GM12878 (cell line): ENCODE results near the gene MARCHF6. TPM values are rescaled to one million over a fixed set of nuclear protein-coding genes. Genes with fewer than 3 reads are reported as not detected.
"Not testable (repeated sequence)": the region's sequence is repeated elsewhere in the genome, so short reads cannot be mapped to it uniquely, and the experiment has no call there.

Experiments
- ATAC-seq: fragments of 200-7000 bp; cut with Tn5 transposase; 3 replicates; pipeline ENCODE4 v1.9.1; 2020; ENCODE audit warnings: mild to moderate bottlenecking, moderate library complexity
- BruUV-seq: library from RNA; stranded (reverse); fragments of 400-500 nt; replicated peaks from 2 replicates; lab custom pipeline; 2021; lab: Mats Ljungman, UMichigan
- CTCF ChIA-PET: fragments of 300-600 bp; sonication (Branson Sonifier 250); formaldehyde crosslinking; extraction: SDS; loops from one replicate; lab custom pipeline; 2021; ENCODE audit warnings: inconsistent platforms; lab: Yijun Ruan, JAX
- POLR2A ChIA-PET: fragments of 350-600 bp; formaldehyde crosslinking; extraction: SDS; loops from one replicate; lab custom pipeline; 2021; ENCODE audit warnings: inconsistent platforms; lab: Charles Lee
- RAD21 ChIA-PET: fragments of 300-600 bp; sonication (Branson Sonifier 250); formaldehyde crosslinking; loops from one replicate; lab custom pipeline; 2023; ENCODE audit warnings: antibody characterized with exemption; ENCODE audit not compliant: unreplicated experiment; lab: Charles Lee
- SMC1A ChIA-PET: fragments of 300-600 bp; sonication (Branson Sonifier 250); formaldehyde crosslinking; loops from one replicate; lab custom pipeline; 2023; ENCODE audit not compliant: unreplicated experiment, uncharacterized antibody; lab: Charles Lee
- DNase-seq: peaks from one replicate; pipeline ENCODE4 v3.0.0-alpha.2; 2011; ENCODE audit warnings: low read depth, low spot score
- FAIRE-seq: peaks from 3 replicates; lab custom pipeline; 2011; peaks lifted over from hg19 to GRCh38; lab: Jason Lieb, UNC
- H2AFZ ChIP-seq: 2 replicates; pipeline ENCODE4 v1.6.0; 2011; ENCODE audit warnings: low read depth, low read length, control low read depth; ENCODE audit not compliant: control insufficient read depth
- H3K27ac ChIP-seq: 2 replicates; pipeline ENCODE4 v1.5.1; 2011; ENCODE audit warnings: control low read depth; ENCODE audit not compliant: control insufficient read depth, insufficient read depth
- H3K27me3 ChIP-seq, 2 experiments: replicated peaks in 1 of 2; 2 replicates each; pipeline versions ENCODE4 v1.6.0 to v1.6.1; 2011; ENCODE audit warnings: low read length in 1 of 2; ENCODE audit not compliant: control insufficient read depth in 2 of 2, insufficient read depth in 2 of 2
- H3K36me3 ChIP-seq, 2 experiments: 2 replicates each; pipeline ENCODE4 v1.5.1; 2011; ENCODE audit warnings: low read length in 1 of 2; ENCODE audit not compliant: control insufficient read depth in 2 of 2, insufficient read depth in 2 of 2
- H3K4me1 ChIP-seq: 2 replicates; pipeline ENCODE4 v1.6.1; 2011; ENCODE audit warnings: mild to moderate bottlenecking, low read length, moderate library complexity, mixed read lengths; ENCODE audit not compliant: control insufficient read depth, insufficient read depth
- H3K4me2 ChIP-seq: 2 replicates; pipeline ENCODE4 v1.6.0; 2011; ENCODE audit warnings: control low read depth; ENCODE audit not compliant: control insufficient read depth, insufficient read depth
- H3K4me3 ChIP-seq: fragments of 200-600 bp; sonication (generic); 2 replicates; pipeline ENCODE4 v1.5.1; 2016
- H3K79me2 ChIP-seq: 2 replicates; pipeline ENCODE4 v1.6.0; 2011; ENCODE audit warnings: low read length; ENCODE audit not compliant: control insufficient read depth, insufficient read depth
- H3K9ac ChIP-seq: 2 replicates; pipeline ENCODE4 v1.8.0; 2011; ENCODE audit warnings: low read length, control low read depth, mixed read lengths; ENCODE audit not compliant: control insufficient read depth, insufficient read depth
- H3K9me3 ChIP-seq: replicated peaks from 3 replicates; pipeline ENCODE4 v1.5.1; 2011; ENCODE audit warnings: mild to moderate bottlenecking, low read length; ENCODE audit not compliant: control insufficient read depth, insufficient read depth
- H4K20me1 ChIP-seq: 2 replicates; pipeline ENCODE4 v1.6.0; 2011; ENCODE audit not compliant: control insufficient read depth, insufficient read depth
- WGBS: methylation state at CpG from one replicate; pipeline ENCODE4 v1.1.6; 2016; ENCODE audit warnings: low lambda C conversion rate; ENCODE audit not compliant: insufficient replicate concordance, insufficient coverage; ENCODE audit errors: missing lambda C conversion rate; 5-methylcytosine and 5-hydroxymethylcytosine counted together
- in situ Hi-C: fragments of 300-500 bp; cut with MboI; formaldehyde crosslinking; loops from 9 replicates; pipeline ENCODE4 v1.14.3; 2018; ENCODE audit warnings: mixed read lengths
- intact Hi-C: fragments of 100-400 bp; cut with micrococcal nuclease; formaldehyde crosslinking; loops from one replicate; pipeline ENCODE4 v1.14.2; 2022; ENCODE audit not compliant: unreplicated experiment
- polyA plus RNA-seq, 11 experiments: library from polyadenylated mRNA; depleted of rRNA in 4 of 11; unstranded in 6 of 11; stranded (reverse) in 5 of 11; fragments of >200 nt; fragmentation: Nextera tagmentation in 4 of 11; fragmentation: Illumina TruSeq in 1 of 11; extraction: Ambion mirVana in 4 of 11; extraction: Trizol in 1 of 11; gene quantifications; 1 replicate in 1 of 11; 2 replicates in 10 of 11; pipeline versions ENCODE4 v1.2.1 to v1.2.3, GENCODE V29; 2011 to 2016; ENCODE audit warnings: inconsistent platforms in 2 of 11, missing spikeins in 2 of 11, low read depth in 1 of 11
- total RNA-seq, 4 experiments: library from RNA; depleted of rRNA in 3 of 4; stranded (reverse); fragments of >200 nt in 3 of 4; fragmentation: Illumina TruSeq in 1 of 4; extraction: Trizol in 1 of 4; gene quantifications; 2 replicates each; pipeline versions ENCODE4 v1.2.1 to v1.2.3, GENCODE V29; 2013 to 2021
- TF ChIP-seq, protein P1 (sequence below): IDR thresholded peaks from 2 replicates; pipeline ENCODE4 v1.6.1; 2012; ENCODE audit warnings: low read depth, low read length, improper control_type of control experiment

Gene MARCHF6
- total and polyA plus RNA-seq, 10 of the 15 experiments (the other 5 are each of a cell fraction or from before 2014, with no cell fraction given): 39.1 to 172 (median 61.0) TPM

DNA sequence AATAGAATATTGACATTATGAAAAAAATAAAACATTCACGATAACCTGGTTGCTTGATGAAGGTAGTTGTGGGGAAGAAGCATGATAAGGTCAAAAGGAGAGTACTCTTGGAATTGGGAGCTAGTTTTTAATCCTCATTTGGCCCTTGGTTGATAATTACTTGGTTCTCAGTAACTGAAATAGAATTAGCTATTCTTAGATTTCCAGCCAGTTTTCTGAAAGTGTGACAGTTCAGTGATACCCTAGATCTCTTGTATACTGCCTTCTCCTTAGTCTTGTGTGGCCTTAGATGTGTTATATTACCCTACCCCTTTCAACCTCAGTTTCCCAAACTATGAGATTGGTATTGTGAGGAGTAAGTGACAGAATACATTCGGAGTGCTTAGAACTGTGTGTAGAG, 17.4 kb downstream of the MARCHF6 start (continued):
- TF ChIP-seq, protein P1, sequence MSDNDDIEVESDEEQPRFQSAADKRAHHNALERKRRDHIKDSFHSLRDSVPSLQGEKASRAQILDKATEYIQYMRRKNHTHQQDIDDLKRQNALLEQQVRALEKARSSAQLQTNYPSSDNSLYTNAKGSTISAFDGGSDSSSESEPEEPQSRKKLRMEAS: no peak
- TF ChIP-seq, all 136 proteins: peak for 0

DNA sequence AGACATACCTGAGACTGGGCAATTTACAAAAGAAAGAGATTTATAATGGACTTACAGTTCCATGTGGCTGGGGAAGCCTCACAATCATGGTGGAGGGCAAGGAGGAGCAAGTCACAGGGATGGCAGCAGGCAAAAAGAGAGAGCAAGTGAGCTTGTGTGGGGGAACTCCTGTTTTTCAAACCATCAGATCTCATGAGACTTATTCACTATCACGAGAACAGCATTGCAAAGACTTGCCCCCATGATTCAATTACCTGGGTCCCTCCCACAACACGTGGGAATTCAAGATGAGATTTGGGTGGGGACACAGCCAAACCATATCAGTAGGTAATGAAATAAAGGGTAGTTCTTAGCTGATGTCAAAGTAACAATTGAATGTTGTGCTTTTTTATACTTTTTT, 17.9 kb downstream of the MARCHF6 start:
- H3K9ac ChIP-seq, H3K4me3 ChIP-seq, POLR2A ChIA-PET, DNase-seq, H2AFZ ChIP-seq, FAIRE-seq, H4K20me1 ChIP-seq, H3K36me3 ChIP-seq, H3K4me2 ChIP-seq, H3K27ac ChIP-seq, ATAC-seq, H3K4me1 ChIP-seq, in situ Hi-C loops, H3K9me3 ChIP-seq, H3K27me3 ChIP-seq, intact Hi-C loops: not testable (repeated sequence)
- RAD21 ChIA-PET: interaction anchor here (2.0 kb wide), 1 partner anchor 14 kb away, joined by 5 read pairs; no protein-coding TSS in a partner anchor
- H3K79me2 ChIP-seq: peaks cover 83% of the 10 kb centered on the region
- CTCF ChIA-PET: interaction anchor here (1.3 to 1.4 kb wide), 2 partner anchors 14 to 22 kb away, joined by 3 to 7 read pairs; no protein-coding TSS in a partner anchor
- SMC1A ChIA-PET: interaction anchor here (1.7 to 2.0 kb wide), 3 partner anchors 9 to 17 kb away, joined by 4 to 11 read pairs (median 10); no protein-coding TSS in a partner anchor
- 67% methylated on average over 2 of the region's 2 CpGs for WGBS
- TSS peak; percentile 24 for BruUV-seq
